NT2/D1 (cell line): Measurements from ENCODE around the gene BPGM.

Source experiments
- SUZ12 ChIP-seq: IDR thresholded peaks from 2 replicates; pipeline ENCODE4 v1.6.1; 2011; ENCODE audit not compliant: insufficient read length, insufficient read depth; ENCODE audit errors: extremely low read depth
- YY1 ChIP-seq: IDR thresholded peaks from 2 replicates; pipeline ENCODE4 v1.6.1; 2011; ENCODE audit not compliant: insufficient read length, insufficient read depth
- ZNF274 ChIP-seq: IDR thresholded peaks from 2 replicates; pipeline ENCODE4 v1.6.1; 2011; ENCODE audit warnings: mild to moderate bottlenecking, low read depth, low read length

GRCh38 chr7:134662871-134663205 lies 16.2 kb downstream of the BPGM start:
- TF ChIP-seq ZNF274 (no peak), YY1 (no peak), SUZ12 (no peak)
